Fibroblast of mammary gland (primary cell): Measurements from ENCODE around the gene CARS2.

Source experiments
- DNase-seq: peaks from one replicate; pipeline ENCODE4 v3.0.0-alpha.2; 2010; ENCODE audit warnings: low read depth
- H3K4me3 ChIP-seq: 2 replicates; pipeline ENCODE4 v1.5.1; 2011; ENCODE audit warnings: low read depth, mild to moderate bottlenecking, low read length, moderate library complexity; ENCODE audit not compliant: control insufficient read depth
- TF ChIP-seq, protein P1 (sequence below): conservative IDR thresholded peaks from 2 replicates; pipeline ENCODE4 v1.5.1; 2011; ENCODE audit warnings: low read depth, low read length, inconsistent platforms; ENCODE audit not compliant: control insufficient read depth, insufficient read depth

CARS2 gene

DNA sequence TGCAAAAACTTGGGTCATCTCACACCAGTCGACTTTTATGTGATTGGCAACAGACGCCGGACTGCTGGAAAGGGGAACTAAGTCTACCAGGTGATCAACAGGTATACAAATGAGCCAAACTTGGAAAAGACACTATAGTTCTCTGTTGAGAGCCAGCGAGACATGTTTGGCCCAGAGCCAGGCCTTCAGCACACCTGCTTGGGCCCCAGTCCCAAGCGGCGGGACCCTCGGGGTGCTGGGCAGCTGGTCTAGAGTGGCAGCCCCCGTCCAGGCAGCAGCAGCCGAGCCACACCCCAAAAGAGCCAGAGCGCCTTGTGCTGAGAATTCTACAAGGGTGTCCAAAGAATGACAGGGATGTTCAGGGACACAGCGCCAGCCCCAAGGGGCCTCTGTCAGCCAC is 62.6 kb downstream of the CARS2 start:
- no peak for DNase-seq
- TF ChIP-seq, protein P1, sequence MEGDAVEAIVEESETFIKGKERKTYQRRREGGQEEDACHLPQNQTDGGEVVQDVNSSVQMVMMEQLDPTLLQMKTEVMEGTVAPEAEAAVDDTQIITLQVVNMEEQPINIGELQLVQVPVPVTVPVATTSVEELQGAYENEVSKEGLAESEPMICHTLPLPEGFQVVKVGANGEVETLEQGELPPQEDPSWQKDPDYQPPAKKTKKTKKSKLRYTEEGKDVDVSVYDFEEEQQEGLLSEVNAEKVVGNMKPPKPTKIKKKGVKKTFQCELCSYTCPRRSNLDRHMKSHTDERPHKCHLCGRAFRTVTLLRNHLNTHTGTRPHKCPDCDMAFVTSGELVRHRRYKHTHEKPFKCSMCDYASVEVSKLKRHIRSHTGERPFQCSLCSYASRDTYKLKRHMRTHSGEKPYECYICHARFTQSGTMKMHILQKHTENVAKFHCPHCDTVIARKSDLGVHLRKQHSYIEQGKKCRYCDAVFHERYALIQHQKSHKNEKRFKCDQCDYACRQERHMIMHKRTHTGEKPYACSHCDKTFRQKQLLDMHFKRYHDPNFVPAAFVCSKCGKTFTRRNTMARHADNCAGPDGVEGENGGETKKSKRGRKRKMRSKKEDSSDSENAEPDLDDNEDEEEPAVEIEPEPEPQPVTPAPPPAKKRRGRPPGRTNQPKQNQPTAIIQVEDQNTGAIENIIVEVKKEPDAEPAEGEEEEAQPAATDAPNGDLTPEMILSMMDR: no peak
- H3K4me3 ChIP-seq: no peak overlapping the region

DNA sequence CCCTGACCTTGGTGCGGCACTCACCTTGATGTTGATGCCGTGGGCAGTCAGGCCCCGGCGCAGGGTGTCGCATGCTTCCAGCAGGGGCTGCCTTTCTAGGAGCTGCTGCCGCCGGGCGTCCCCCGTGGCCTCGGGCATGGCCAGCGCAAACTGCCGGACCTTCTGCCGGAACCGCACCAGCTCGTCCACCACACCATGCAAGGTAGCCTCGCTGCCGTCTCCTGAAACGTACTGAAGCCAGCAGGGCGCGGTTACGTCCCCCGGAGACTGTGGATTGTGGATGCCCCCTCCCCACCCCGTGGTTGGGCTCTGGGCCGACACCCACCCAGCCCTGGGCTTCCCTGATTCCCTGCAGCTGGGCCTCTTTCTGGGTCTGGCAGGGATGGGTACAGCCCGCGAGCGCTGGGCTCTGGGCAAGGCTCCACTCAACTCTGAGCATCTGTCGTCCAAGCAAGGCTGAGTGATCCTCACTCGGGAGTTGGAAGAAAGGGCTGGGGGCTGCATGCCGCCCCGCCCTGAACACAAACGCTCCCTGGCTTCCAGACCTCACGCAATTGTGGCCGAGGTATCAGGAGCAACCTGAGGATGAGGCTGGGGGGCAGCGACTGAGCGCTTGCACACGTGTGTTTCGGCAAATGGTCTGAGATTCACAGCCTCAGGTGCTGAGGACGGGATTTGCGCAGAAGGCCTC is 63.5 kb downstream of the CARS2 start:
- H3K4me3 ChIP-seq: no peak overlapping the region
- DNase-seq: no peak
- TF ChIP-seq, protein P1: no peak

DNA sequence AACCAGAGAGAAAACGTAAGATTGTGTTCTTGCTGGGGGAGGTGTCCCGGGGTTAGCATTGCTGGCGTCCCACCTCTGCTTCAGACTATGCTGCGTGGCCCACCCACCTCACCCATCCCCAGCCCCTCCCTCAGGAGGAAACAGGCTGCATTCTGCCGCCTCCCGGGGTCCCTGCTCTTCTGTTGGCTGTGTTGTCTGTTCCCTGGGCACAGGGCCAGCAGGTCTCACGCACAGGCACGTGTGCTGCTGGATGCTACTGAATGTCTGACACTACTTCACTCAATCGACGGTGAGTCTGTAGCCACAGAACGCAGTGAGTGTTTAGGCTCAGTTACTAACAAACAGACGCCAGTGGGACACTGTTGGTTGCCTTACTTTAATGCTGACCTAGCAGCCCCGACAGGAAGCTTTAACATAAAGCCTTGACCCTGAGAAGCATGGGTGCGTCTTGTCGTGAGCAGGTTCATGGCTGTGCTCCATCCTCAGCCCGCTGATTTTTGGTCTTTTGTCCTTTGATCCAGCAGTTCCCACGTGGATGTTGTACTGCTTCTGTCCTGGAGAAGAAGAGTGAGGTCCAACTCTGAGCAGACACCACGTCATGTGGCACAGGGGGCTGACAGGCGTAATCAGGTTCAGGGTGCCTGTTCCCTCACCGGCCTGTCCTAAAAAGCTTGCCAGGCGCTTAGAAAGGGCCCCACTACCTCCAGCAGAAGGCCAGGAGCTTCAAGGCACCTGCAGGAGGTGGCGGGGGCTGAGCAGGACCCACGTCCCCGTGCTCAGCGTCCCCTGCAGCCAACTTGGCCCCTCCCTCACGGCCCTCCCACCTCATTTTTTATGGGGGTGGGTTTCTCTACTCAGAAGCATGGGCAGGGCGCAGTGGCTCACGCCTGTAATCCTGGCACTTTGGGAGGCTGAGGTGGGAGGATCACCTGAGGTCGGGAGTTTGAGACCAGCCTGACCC is 64.6 kb downstream of the CARS2 start:
- TF ChIP-seq, protein P1: no peak
- H3K4me3 ChIP-seq: no peak overlapping the region
- DNase-seq: peak; percentile 55

DNA sequence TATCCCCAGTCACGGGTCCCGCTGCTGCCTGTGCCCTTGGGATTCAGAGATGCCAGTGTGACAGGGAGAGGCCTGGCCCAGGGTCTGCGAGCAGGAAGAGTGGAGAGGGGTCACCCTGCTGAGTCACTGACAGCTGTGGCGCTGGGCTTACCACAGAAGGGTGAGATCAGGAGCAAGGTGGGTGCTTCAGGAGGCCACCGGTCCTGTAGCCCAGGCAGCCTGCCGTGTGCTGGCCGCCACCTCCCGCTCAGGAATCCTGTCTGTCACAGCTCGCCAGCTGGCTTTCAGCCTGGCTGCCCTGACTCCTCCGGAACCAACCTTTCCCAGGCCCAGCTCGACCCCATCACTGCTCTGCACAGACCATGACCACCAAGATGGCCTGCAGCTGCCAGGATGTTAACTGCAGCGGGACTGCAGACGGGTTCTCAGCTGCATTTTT is 65.3 kb downstream of the CARS2 start:
- TF ChIP-seq, protein P1: no peak
- no peak overlapping the region for H3K4me3 ChIP-seq
- peak; percentile 45 for DNase-seq

DNA sequence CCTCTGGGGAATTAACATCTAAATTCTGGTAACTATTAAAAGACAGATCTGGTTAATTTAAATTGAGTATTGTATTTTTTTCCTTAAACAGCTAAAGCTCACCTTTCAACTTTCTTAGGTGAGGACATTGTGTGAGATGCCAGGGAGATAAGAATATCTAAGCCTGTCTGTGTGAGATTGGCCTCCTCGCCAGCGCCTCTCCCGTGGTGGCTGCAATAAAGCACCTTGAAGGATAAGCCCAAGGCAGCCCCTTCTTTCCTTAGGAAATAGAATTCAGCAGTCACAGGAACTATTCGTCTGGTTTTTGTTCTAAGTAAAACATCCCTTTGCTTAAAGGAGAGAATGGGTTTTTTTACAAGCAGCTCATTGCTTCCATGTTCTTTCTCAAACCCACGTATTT is 66.0 kb downstream of the CARS2 start:
- no peak for DNase-seq
- TF ChIP-seq, protein P1: no peak
- no peak overlapping the region for H3K4me3 ChIP-seq

DNA sequence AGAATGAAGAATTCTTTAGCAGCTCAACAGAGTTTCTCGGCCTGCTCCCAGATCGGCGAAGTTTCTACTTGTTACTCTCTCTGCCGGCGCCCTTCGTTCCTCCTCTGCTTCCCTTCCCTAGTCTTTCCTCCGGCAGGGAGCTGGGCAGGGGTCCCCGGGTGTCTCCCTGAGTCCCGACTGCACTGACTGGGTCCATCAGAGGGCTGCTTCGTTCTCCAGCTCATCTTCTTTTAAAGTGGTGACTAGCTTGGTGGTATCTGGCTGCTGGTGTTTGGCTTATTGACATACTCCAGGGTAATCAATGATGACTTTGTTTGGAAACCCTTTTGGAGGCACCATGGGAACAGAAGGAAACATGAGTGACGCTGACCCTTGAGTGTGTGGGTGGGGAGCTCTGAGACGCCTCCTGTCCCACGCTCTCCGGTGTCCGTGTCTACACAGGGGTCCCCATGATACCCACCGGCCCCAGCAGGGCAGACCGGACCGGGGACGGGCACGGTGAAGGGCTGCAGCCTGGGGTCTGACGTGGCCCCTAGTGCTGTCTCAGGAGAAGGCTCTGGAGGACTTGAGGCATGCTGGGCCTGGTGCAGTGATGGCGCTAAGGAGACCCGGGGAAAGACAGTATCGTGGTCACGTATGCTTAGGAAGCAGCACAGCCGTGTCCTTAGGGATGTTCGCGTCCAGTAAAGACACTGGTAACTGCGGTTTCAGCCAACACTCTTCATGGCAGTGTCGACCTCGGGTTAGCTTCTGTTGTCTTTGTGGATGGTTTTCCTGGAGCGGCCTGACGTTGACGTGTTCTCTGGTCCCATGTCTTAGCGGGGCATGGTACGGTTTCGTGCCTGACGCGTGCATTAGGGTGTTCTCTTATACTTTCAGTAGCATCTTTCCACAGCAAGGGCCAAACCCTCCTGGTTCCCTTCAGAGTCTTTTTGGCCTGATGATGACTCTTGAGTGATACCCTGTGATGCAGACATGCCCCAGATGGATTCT is 66.8 kb downstream of the CARS2 start:
- no peak overlapping the region for H3K4me3 ChIP-seq
- TF ChIP-seq, protein P1: no peak
- no peak for DNase-seq
